Airway epithelial cell (primary cell): ENCODE measurements around the gene CD226. TPM values are rescaled to one million over a fixed set of nuclear protein-coding genes. Genes with fewer than 3 reads are reported as not detected.

ENCODE experiments used
- total RNA-seq: library from RNA; depleted of rRNA; stranded (reverse); fragments of >200 nt; gene quantifications from 2 replicates; pipeline ENCODE4 v1.2.3, GENCODE V29; 2015

CD226 gene
- total RNA-seq: 0.14 TPM in 1 of 2 replicates, not detected in the other

GRCh38 chr18:69947361-69948133, at the start of gene CD226:
CD226 (minus strand) TSS chr18:69947873; CDS start chr18:69947406, 467 bp downstream.

